IPS-20b (cell line): ENCODE measurements around the gene PRR5L.
"Not testable (repeated sequence)": the region's sequence is repeated elsewhere in the genome, so short reads cannot be mapped to it uniquely, and the experiment has no call there.

Source experiments
- H3K27ac ChIP-seq: one replicate; pipeline ENCODE4 v1.5.1; 2013; ENCODE audit warnings: low read length
- H3K27me3 ChIP-seq: 2 replicates; pipeline ENCODE4 v1.6.1; 2013; ENCODE audit warnings: mild to moderate bottlenecking, low read length, inconsistent platforms; ENCODE audit not compliant: insufficient read depth
- H3K36me3 ChIP-seq: 2 replicates; pipeline ENCODE4 v1.6.1; 2013; ENCODE audit warnings: low read depth, mild to moderate bottlenecking, inconsistent platforms, low read length, moderate library complexity; ENCODE audit not compliant: insufficient read depth
- H3K4me1 ChIP-seq: 2 replicates; pipeline ENCODE4 v1.6.1; 2013; ENCODE audit warnings: mild to moderate bottlenecking, control low read depth, inconsistent platforms, low read length, moderate library complexity; ENCODE audit not compliant: insufficient read depth
- H3K4me3 ChIP-seq: 2 replicates; pipeline ENCODE4 v1.5.1; 2013; ENCODE audit warnings: mild to moderate bottlenecking, low read length, inconsistent platforms
- H3K9ac ChIP-seq: 2 replicates; pipeline ENCODE4 v1.6.1; 2013; ENCODE audit warnings: low read depth, mild to moderate bottlenecking, inconsistent platforms, low read length, moderate library complexity
- H3K9me3 ChIP-seq: 2 replicates; pipeline ENCODE4 v1.6.1; 2013; ENCODE audit warnings: mild to moderate bottlenecking, low read depth, low read length, inconsistent platforms; ENCODE audit not compliant: insufficient read depth

Gene PRR5L

GRCh38 chr11:36508743-36509142, 212.7 kb downstream of the PRR5L start:
- Histone ChIP-seq H3K36me3 (no peaks in the 10 kb centered on the region), H3K9ac (peak overlapping the region; percentile 88; the same call in 1 of the 2 replicates), H3K4me1 (peaks cover 7% of the 10 kb centered on the region; the same call in 1 of the 2 replicates), H3K27me3 (peaks cover 15% of the 10 kb centered on the region; the same call in 1 of the 2 replicates), H3K4me3 (peak overlapping the region; percentile 87), H3K27ac (no peak overlapping the region), H3K9me3 (no peaks in the 10 kb centered on the region)

GRCh38 chr11:36509201-36509639, 213.1 kb downstream of the PRR5L start:
- Histone ChIP-seq H3K9ac (peak overlapping the region; percentile 88; the same call in 1 of the 2 replicates), H3K4me3 (peak overlapping the region; percentile 87), H3K27ac (no peak overlapping the region)

GRCh38 chr11:36509694-36510593, 213.9 kb downstream of the PRR5L start, which contains the start of gene TRAF6:
TSS of gene TRAF6 (minus strand) at chr11:36510272. CDS start at chr11:36501515, 8,757 bp downstream.
- H3K27ac ChIP-seq = peak within 1 kb of the TSS; percentile 60

More at GRCh38 chr11:36509201-36509639, 213.1 kb downstream of the PRR5L start:
- Histone ChIP-seq H3K36me3 (no peaks in the 10 kb centered on the region), H3K27me3 (peaks cover 15% of the 10 kb centered on the region; the same call in 1 of the 2 replicates), H3K4me1 (peaks cover 7% of the 10 kb centered on the region; the same call in 1 of the 2 replicates), H3K9me3 (no peaks in the 10 kb centered on the region)

GRCh38 chr11:36510594-36510942, 214.5 kb downstream of the PRR5L start:
- Histone ChIP-seq H3K9me3 (no peaks in the 10 kb centered on the region), H3K4me3 (peak overlapping the region; percentile 87), H3K4me1 (peaks cover 7% of the 10 kb centered on the region; the same call in 1 of the 2 replicates), H3K27me3 (peaks cover 15% of the 10 kb centered on the region; the same call in 1 of the 2 replicates), H3K9ac (peak overlapping the region; percentile 88), H3K27ac (no peak overlapping the region), H3K36me3 (no peaks in the 10 kb centered on the region)

More at GRCh38 chr11:36509694-36510593, 213.9 kb downstream of the PRR5L start, which contains the start of gene TRAF6:
- Histone ChIP-seq H3K36me3 (no peaks in the 10 kb centered on the region), H3K4me3 (peak within 1 kb of the TSS; percentile 87), H3K9ac (peak within 1 kb of the TSS; percentile 88), H3K4me1 (peaks cover 7% of the 10 kb centered on the region; the same call in 1 of the 2 replicates), H3K27me3 (peaks cover 15% of the 10 kb centered on the region; the same call in 1 of the 2 replicates), H3K9me3 (no peaks in the 10 kb centered on the region)

GRCh38 chr11:36511062-36511461, 215.0 kb downstream of the PRR5L start:
- Histone ChIP-seq H3K27me3 (peaks cover 15% of the 10 kb centered on the region; the same call in 1 of the 2 replicates), H3K4me3 (peak overlapping the region; percentile 87; the same call in 1 of the 2 replicates)
- H3K36me3 ChIP-seq, H3K4me1 ChIP-seq, H3K9me3 ChIP-seq, H3K9ac ChIP-seq, H3K27ac ChIP-seq: not testable (repeated sequence)

- Histone ChIP-seq H3K9ac (no peak overlapping the region), H3K4me1 (peaks cover 7% of the 10 kb centered on the region; the same call in 1 of the 2 replicates), H3K27ac (no peak overlapping the region), H3K4me3 (no peak overlapping the region), H3K9me3 (no peaks in the 10 kb centered on the region), H3K27me3 (peaks cover 15% of the 10 kb centered on the region; the same call in 1 of the 2 replicates), H3K36me3 (no peaks in the 10 kb centered on the region)
Measured at GRCh38 chr11:36512016-36512415, 215.9 kb downstream of the PRR5L start.

- Histone ChIP-seq H3K27me3 (peaks cover 15% of the 10 kb centered on the region; the same call in 1 of the 2 replicates), H3K9ac (no peak overlapping the region), H3K9me3 (no peaks in the 10 kb centered on the region), H3K4me3 (no peak overlapping the region), H3K4me1 (peaks cover 2% of the 10 kb centered on the region; the same call in 1 of the 2 replicates), H3K27ac (no peak overlapping the region), H3K36me3 (no peaks in the 10 kb centered on the region)
Measured at GRCh38 chr11:36513965-36514364, 217.9 kb downstream of the PRR5L start.
